Pancreas (tissue), 10 donors: ENCODE results near the gene ZNF330. TPM values are rescaled to one million over a fixed set of nuclear protein-coding genes. Genes with fewer than 3 reads are reported as not detected.
"Not testable (repeated sequence)": the region's sequence is repeated elsewhere in the genome, so short reads cannot be mapped to it uniquely, and the experiment has no call there.

Source experiments
- ATAC-seq, 4 donors: fragments of 200-7000 bp; cut with Tn5 transposase; one replicate each; pipeline versions ENCODE4 v1.8.0 to v1.9.1; 2020; ENCODE audit warnings: mild to moderate bottlenecking in 4 of 4, moderate library complexity in 4 of 4
- DNase-seq, 6 donors: peaks; one replicate each; pipeline ENCODE4 v3.0.0-alpha.2; 2020
- FAIRE-seq: peaks from 2 replicates; lab custom pipeline; 2012; peaks lifted over from hg19 to GRCh38; lab: Jason Lieb, UNC
- H3K27ac ChIP-seq, 4 donors: fragments of 200-600 bp; sonication (generic); 1 replicate in 3 of 4; 2 replicates in 1 of 4; pipeline versions ENCODE4 v1.5.0 to v1.8.0; 2020
- H3K27me3 ChIP-seq, 4 donors: fragments of 200-600 bp; one replicate each; pipeline ENCODE4 v1.8.0; 2021
- H3K36me3 ChIP-seq, 3 donors: fragments of 200-600 bp; sonication (generic) in 1 of 3; one replicate each; pipeline versions ENCODE4 v1.5.0 to v1.8.0; 2020 to 2021
- H3K4me1 ChIP-seq, 3 donors: fragments of 200-600 bp; one replicate each; pipeline ENCODE4 v1.8.0; 2021
- H3K4me3 ChIP-seq, 4 donors: fragments of 200-600 bp; sonication (generic) in 2 of 4; one replicate each; pipeline versions ENCODE4 v1.5.0 to v1.8.0; 2020 to 2021
- H3K9me3 ChIP-seq, 4 donors: fragments of 200-600 bp; one replicate each; pipeline ENCODE4 v1.8.0; 2021
- CTCF ChIP-seq, 4 donors: fragments of 200-600 bp; sonication (generic) in 3 of 4; IDR thresholded peaks; one replicate each; pipeline versions ENCODE4 v1.5.0 to v1.8.0; 2021; ENCODE audit warnings: antibody characterized with exemption in 4 of 4
- WGBS, 2 donors: extraction: QIAGEN DNeasy Blood & Tissue Kit; methylation state at CpG; one replicate each; pipeline ENCODE4 v1.1.7; 2013; 5-methylcytosine and 5-hydroxymethylcytosine counted together
- intact Hi-C, 3 donors: fragments of 100-400 bp; cut with DNase I; formaldehyde crosslinking; loops; one replicate each; pipeline versions ENCODE4 v1.11.1 to v1.14.2; 2022
- polyA plus RNA-seq, 2 donors: library from polyadenylated mRNA; stranded (reverse); fragments of 200-250 nt; gene quantifications; one replicate each; pipeline ENCODE4 v1.2.3, GENCODE V29; 2013
- total RNA-seq, 6 donors: library from RNA; stranded (reverse); fragmentation: NEBNext Ultra II Directional in 4 of 6; extraction: Animal tissue kit (Norgen Biotek cat#: 25700) in 4 of 6; gene quantifications; one replicate each; pipeline versions ENCODE4 v1.2.1 to v1.2.4, GENCODE V29; 2021 to 2023
- donor health status: healthy with polysubstance abuse.
- donor health status: DM: no; HTN: no; CAD: no; lungs with moderate emphysema.
- donor health status: DM: no; HTN: no; CAD: no.
- donor health status: control.
- donor health status: control.
- donor health status: Bipolar disorder and iron deficiency.
- donor health status: DM: yes; HTN: yes; CAD: no.
- donor health status: DM: no; HTN: no; CAD: no.
- donor health status: DM: no; HTN: no; CAD: no.
- donor health status: DM: yes; HTN: yes; CAD: no.

The ZNF330 gene
- total and polyA plus RNA-seq, 8 donors = 11.5 to 28.2 (median 18.8) TPM

GRCh38 chr4:141180991-141181761 lies 39.5 kb upstream of the ZNF330 start:
- DNase-seq (no peak), ATAC-seq (no peak), FAIRE-seq (no peak)
- 65 to 71% methylated on average over 2 of the region's 2 CpGs for WGBS, 2 donors
- TF ChIP-seq CTCF (IDR thresholded peaks at IDR 0.05) = no peak
- Histone ChIP-seq H3K27me3 (peaks cover 0 to 4% (median 0%) of the 10 kb centered on the region in 4 donors), H3K4me1 (no peaks in the 10 kb centered on the region), H3K27ac (no peak overlapping the region), H3K9me3 (no peaks in the 10 kb centered on the region), H3K4me3 (no peak overlapping the region), H3K36me3 (no peaks in the 10 kb centered on the region)
- intact Hi-C loops = no loop called here

DNA sequence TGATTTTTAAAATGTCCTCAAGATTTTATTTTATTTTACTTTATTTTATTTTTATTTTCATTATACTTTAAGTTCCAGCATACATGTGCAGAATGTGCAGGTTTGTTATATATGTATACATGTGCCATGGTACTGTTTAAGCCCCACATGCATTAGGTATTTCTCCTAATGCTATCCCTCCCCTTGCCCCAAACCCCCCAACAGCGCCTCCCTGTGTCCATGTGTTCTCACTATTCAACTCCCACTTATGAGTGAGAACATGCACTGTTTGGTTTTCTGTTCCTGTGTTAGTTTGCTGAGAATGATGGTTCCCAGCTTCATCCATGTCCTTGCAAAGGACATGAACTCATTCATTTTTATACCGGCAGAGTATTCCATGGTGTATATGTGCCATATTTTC lies 37.2 kb upstream of the ZNF330 start:
- intact Hi-C loops, H3K27me3 ChIP-seq, H3K4me1 ChIP-seq, H3K27ac ChIP-seq, H3K36me3 ChIP-seq, DNase-seq, H3K9me3 ChIP-seq, ATAC-seq, H3K4me3 ChIP-seq, FAIRE-seq: not testable (repeated sequence)
- WGBS, 2 donors = 44 to 64% methylated on average over 2 of the region's 2 CpGs

DNA sequence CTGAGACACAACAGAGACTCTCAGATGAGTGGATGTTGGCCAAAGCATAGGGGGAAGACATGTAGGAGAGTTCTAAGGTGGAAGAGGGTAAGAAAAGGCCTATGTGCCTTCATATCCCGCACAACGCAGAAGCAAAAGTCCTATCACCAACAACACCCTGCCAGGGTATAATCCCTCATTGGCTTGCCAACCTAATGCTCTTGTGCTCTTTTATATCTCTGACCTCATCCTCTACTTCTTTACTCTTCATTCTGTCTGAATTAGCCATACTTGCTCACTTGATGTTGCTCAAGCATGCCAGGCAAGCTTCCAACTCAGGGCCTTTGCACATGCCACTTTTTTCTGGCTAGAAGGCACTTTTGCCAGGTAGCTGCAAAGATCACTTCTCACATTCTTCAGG lies 28.1 kb upstream of the ZNF330 start:
- 89 to 100% methylated on average over 2 of the region's 2 CpGs for WGBS, 2 donors
- no peak overlapping the region for H3K27ac ChIP-seq
- intact Hi-C loops = no loop called here
- no peaks in the 10 kb centered on the region for H3K9me3 ChIP-seq
- no peaks in the 10 kb centered on the region for H3K4me1 ChIP-seq
- H3K36me3 ChIP-seq = no peaks in the 10 kb centered on the region
- FAIRE-seq (no peak), DNase-seq (no peak), ATAC-seq (no peak)
- TF ChIP-seq CTCF (IDR thresholded peaks at IDR 0.05) = no peak
- H3K27me3 ChIP-seq = no peaks in the 10 kb centered on the region
- H3K4me3 ChIP-seq = no peak overlapping the region

DNA sequence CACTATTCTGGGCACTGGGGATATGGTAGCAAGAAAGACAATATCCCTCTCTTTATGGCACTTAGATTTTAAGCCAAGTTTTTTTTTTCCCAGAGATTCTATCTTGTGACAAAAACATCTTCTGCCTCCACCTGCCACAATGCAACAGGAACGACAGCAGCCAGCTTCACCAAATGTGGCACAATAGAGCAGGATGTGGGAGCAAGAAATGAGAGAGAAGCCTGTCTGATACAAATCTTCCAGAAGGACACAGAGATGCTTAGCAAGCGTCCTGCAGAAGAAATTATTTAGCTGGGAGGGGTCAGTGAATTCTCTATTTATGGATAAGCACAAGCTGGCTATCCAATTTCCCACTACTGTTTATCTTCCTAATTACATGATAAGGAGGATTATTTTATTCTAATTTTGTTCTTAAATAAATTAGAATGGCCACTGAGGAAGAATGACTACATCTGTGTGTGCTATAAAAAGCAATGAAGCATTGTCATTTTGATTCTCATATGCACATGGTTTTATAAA lies 27.1 kb upstream of the ZNF330 start:
- 60 to 63% methylated on average over 2 of the region's 2 CpGs for WGBS, 2 donors
- TF ChIP-seq CTCF (IDR thresholded peaks at IDR 0.05) = no peak
- Histone ChIP-seq H3K36me3 (no peaks in the 10 kb centered on the region), H3K27ac (no peak overlapping the region), H3K9me3 (no peaks in the 10 kb centered on the region), H3K27me3 (no peaks in the 10 kb centered on the region), H3K4me1 (no peaks in the 10 kb centered on the region), H3K4me3 (no peak overlapping the region)
- intact Hi-C loops = no loop called here
- ATAC-seq (no peak), FAIRE-seq (no peak), DNase-seq (no peak)

DNA sequence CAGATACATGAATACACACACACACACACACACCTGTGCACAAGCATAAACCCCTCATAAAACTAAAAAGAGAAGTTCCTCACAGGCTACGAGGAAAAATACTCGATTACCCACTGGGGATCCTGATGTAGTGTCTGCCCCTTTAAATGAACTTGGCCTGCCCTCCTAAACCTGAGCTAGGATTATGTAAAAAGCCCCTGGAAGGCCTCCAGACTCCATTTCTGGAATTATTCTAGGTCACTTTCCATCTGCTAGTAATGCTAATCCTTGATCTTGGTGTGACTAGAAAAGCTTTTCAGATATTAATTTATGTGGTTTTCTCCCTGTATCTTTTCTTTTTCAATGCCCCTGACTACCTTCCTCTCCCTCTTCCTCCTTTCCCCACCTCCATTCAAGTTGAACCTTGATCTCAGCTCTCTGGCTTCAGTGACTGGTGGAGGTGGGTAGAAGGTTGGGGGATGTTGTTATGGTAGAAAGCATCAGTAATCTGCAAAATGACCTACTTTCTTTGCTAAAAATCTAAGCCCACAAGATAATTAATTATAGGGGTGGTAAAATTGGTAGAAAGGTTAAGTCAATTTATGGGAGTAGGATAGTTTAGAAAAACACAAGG lies 25.5 kb upstream of the ZNF330 start:
- ATAC-seq (peak in 3 of 4 donors; percentile 53 to 64 (median 57)), FAIRE-seq (no peak)
- intact Hi-C loops = no loop called here

More for the DNA sequence above, 25.5 kb upstream of the ZNF330 start:
- WGBS, 2 donors = 68 to 88% methylated on average over 2 of the region's 2 CpGs
- Histone ChIP-seq H3K4me3 (no peak overlapping the region), H3K9me3 (no peaks in the 10 kb centered on the region), H3K4me1 (no peaks in the 10 kb centered on the region), H3K27me3 (no peaks in the 10 kb centered on the region), H3K27ac (no peak overlapping the region), H3K36me3 (no peaks in the 10 kb centered on the region)
- no peak for DNase-seq
- TF ChIP-seq CTCF (IDR thresholded peaks at IDR 0.05) = no peak
